ENCODE data around the gene ATP2C2.
"Not testable (repeated sequence)": the region's sequence is repeated elsewhere in the genome, so short reads cannot be mapped to it uniquely, and the experiment has no call there.

ATP2C2 gene

DNA sequence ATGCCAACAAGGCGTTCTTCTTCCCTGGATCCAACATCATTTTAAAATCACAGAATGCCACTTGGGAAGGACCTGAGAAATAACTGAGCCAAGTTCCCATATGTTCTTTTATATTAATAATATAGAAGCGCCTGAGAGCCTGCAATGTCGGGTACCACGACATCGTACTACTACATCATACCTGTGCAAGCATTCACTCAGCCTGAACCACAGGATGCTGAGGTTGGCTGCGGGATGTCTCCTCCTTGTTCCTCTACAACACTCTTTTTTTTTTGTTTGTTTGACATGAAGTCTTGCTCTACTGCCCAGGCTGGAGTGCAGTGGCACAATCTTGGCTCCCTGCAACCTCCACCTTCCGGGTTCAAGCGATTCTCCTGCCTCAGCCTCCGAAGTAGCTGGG, 2.1 kb upstream of the ATP2C2 start:
- DNase-seq (ENCODE audit: low spot score): no peak

DNA sequence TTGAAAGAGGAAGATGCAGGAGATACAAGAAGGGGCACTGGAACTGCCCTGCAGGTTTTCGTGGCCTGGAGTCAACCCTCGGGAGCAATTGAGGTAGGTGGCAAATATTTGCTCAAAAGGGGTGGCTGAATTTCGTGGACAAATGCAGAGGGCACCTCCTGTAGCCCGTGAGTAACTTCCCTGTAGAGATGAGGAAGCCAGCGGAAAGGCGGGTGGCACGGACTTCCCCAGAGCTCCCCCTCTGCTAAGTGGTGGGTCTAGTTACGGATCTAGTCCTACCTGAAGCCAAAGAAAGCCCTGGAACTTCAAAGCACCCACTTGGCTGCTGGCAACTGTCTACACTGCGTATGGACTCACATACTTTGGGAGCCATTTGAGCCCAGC, 1.0 kb upstream of the ATP2C2 start:
- no peak for DNase-seq (ENCODE audit: low spot score)

DNA sequence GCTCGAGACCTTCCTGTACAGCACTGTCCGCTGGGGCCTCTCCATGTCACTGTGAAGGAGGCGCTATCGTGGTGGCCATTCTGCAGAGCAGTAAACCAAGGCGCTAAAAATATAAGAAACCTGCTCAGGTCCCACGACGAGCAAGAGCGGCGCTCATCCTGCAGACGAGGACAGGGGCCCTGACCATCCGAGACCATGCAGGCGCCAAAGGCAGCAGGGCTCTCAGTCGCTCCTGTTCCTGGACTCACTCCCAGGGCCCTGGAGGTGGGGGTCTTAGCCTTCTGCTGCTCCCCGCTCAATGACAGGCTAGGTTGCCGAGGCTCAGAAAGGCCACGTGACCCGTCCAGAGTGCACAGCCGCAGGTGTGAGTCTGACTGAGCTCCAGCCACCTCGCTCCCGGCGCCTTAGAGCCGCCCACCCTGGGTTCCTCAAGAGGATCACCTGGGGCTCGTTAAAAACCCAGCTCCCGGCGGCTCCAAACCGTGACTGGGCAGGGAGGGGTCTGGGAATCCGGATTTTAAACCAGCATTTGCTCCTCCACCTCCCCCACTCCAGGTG, 509 bp upstream of the ATP2C2 start:
- DNase-seq (ENCODE audit: low spot score): no peak

DNA sequence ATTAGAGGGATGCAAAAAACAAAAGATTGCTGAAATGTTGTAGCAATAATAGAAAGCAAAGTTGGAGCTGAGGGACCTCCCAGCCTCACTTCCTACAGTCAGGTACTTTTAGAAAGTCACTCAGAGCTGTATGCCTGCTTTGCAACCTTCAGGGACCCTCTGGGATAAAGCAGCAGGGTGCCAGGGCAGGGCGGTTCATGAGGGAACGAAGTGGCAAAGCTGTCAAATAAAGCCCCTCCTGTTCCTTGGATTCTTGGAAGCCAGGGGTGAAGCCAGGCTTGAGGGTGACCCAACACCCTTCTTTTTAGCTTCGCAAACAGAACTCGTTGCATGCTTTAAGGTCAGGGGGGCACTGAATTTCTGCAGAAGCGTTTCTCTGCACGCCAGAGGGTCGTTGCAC, 767 bp downstream of the ATP2C2 start:
- DNase-seq (ENCODE audit: low spot score): no peak

DNA sequence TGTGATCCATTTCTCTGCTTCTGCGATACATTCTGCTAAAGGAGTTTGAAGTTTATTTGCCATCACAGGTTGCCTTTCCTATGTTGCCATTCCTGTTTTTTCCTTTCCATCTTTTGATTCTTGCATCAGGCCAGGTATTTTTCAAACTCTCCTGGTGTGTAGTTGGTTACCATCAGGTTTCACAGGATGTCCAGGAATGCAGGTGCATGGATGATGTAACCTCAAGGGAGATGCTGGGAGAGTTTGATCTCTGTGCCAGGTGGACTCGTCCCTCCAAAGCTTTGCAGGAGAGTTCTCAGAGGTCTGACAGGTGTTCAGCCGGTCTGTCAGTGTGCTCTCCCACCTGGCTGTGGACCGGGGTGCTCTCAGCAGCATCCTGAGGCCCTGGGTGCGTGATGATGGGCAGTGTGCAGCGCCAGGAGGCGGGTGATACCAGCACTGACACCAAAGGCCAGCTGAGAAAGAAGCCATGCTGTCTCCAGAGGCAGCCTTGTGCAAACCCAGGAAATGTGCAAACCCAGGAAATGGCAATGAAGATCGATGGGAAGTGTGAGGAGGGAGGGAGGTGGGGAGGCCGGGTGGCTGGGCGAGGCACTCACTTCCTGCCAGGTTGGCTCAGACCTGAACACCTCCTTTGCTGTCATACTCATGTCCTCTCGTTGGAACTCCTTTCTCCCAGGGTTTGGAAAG, 1.7 kb downstream of the ATP2C2 start:
- DNase-seq (ENCODE audit: low spot score): no peak

DNA sequence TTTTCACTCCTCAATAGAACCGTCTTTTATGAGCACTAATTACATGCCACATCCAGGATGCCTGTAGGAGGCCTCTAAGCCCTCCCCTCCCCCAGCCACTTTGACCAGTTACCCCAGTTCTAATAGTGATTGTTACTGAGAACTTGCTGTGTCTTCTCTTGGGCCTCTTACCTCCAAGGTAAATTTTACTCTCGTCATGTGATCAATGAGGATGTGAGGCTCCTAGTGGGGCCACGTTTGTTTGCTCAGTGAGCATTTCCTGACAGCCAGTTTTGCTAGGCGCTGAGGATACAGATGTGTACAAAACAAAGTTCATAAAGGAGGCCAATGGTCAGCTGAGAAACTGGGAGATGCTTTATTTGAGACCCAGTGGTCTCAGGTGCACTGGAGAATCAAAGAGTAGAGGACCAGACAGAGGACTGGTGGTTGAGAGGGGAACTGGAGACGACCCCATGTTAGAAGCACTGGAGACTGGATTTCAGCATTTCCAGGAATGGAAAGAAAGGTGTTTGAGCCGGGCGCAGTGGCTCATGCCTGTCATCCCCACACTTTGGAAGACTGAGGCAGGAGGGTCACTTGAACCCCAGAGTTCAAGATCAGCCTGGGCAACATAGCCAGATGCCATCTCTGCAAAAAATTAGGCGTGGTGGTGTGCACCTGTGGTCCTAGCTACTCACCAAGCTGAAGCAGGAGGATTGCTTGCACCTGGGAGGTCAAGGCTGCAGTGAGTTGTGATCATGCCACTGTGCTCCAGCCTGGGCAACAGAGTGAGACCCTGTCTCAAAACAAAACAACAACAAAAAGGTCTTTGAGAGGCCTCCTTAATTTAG, 2.6 kb downstream of the ATP2C2 start:
- DNase-seq (ENCODE audit: low spot score): no peak

DNA sequence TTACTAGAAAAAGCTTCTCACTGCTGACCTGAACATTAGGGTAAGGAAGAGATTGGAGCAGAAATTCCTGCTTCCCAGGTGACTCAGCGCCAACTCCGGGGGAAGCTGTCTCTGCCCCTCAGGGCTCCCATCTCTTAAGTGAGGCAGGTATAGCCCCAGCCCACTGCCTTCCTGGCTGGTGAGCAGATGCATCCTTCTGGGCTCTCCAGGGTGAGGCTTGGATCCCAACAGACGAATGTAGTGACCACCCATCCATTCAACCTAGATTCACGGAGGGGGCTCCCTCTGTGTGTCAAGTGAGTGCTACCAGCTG, 3.2 kb downstream of the ATP2C2 start:
- DNase-seq (ENCODE audit: low spot score): no peak

DNA sequence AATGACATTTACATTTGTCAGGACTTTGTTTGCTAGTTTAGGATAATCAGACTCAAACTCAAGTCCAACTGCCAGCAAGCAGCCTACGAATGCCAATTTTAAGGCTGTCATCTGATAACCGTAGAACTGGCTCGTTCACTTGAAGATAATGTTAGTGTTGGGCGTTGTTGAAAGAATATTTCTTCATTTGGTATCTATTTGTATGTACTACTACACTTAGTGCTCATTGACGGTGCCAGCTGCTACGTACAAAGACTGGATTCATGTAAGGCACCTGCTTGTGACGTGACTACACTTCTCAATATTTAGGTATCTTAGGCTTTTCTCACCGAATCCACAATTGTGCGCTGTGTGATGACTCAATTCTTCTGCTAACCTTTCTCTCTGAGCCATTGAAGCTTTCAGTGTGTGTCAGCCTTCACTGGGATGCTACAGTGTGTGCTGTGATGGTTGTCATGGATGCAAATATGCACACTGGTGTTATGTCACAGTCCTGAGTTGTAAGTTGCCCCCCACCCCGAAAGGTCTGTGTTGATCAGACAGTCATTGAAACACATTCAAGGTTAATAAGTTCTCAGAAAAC, 5.7 kb downstream of the ATP2C2 start:
- peak; percentile 46 for DNase-seq (ENCODE audit: low spot score)

DNA sequence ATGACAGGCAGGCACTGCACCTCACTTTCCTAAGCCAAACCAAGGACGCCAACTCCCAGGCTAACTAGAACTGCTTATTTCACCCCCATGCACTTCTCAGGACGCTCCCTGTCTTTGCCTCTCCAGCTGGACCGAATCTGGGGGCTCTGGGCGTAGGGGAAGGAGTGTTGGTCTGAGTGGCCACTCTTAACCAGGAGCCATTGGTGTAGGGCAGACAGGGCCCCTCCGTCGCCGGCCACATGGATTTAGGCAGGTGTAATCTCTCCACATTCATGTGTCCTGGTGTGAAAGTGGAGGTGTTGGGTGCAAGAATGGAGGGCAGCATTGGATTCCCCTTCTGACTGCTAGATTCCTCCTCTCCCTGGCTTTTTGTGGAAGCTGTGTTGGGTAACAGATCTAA, 9.8 kb downstream of the ATP2C2 start:
- DNase-seq (ENCODE audit: low spot score): no peak

DNA sequence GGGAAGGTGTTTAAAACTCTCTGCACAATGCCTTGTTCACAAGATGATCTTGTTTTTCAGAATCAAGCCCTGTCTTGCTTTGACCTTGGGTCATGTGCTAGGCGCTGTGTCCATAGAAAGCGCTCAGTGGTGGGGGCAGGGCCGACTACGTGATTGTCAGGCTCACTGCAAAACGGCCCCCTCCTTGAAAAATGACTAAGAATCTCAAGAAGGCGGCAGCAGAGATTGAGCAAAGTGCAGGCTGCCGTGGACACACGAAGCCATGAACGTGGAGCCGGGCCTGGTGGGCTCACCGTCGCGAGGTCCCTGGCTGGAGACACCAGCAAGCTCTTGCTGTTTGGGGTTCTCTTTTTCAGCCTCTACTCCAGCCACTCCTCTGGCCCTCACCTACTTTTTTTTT, 10.2 kb downstream of the ATP2C2 start:
- DNase-seq (ENCODE audit: low spot score): no peak

DNA sequence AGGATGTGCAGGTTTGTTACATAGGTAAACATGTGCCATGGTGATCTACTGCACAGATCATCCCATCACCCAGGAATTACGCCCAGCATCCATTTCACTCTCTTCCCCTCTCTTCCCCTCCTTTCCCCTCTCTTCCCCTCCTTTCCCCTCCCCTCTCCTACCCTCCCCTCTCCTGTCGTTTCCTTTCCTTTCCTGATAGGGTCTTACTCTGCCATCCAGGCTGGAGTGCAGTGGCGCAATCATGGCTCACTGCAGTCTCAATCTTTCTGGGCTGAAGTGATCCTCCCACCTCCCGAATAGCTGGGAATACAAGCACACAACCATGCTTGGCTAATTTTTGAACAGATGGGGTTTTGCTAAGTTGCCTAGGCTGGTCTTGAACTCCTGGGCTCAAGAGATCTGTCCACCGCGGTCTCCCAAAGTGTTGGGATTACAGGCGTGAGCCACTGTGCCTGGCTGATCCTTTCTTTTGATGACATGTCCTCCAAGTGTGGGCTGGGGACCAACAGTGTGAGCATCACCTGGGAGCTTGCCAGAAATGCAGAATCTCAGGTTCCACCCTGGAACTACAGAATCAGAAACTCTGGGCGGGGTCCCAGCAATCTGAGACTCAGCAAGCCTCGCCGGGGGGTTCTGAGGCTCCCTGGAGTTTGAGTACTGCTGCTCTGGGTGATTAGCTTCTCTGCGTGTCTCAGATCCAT, 10.8 kb downstream of the ATP2C2 start:
- DNase-seq (ENCODE audit: low spot score): no peak

DNA sequence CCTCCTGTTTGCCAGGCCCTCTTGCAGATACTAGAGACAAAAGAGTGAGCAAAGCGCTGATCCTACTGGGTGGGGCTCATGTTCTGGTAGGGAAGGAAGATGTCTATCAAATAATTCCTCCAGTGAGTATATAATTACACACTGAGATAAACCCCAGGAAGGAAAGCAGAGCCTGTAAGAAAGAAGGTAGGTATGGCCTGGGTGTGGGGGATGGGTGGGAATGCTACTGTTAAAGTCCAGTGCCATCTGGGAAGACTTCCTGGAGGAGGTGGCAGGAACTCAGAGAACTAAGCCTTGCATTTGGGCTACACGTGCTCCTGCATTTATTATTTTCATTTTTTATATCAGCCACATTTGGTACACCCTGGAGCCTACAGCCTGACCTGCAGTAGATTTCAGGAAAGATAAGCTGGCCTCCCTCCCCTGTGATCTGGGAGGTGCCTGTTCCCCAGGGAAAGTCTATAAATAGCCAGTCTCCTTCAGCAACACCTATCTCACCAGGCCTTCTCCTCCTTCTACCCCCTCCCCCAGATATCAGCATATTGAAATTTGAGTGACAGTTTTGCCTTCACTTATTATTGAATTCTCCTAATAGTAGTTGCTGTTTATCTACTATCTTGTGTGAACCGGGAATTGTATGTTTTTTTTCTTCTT, 11.5 kb downstream of the ATP2C2 start:
- DNase-seq (ENCODE audit: low spot score): no peak

DNA sequence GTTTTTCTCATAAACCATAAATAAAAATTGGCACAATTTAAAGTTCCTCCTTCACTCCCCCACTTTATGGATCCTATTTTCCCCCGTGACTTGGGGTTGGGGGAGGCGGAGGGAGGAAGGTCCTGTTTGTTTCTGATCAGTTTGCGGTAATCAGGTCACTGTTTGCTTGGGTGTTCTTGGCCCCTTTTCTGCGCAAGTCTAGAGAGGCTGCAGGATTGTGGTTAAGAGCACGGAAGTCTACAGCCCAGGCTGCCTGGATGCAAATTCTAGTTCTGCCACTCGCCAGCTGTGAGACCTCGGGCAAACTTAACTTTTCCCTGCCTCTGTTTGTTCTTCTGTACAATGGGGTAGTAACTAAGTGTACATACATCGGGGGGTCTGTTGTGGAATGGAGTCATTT, 12.1 kb downstream of the ATP2C2 start:
- no peak for DNase-seq (ENCODE audit: low spot score)

DNA sequence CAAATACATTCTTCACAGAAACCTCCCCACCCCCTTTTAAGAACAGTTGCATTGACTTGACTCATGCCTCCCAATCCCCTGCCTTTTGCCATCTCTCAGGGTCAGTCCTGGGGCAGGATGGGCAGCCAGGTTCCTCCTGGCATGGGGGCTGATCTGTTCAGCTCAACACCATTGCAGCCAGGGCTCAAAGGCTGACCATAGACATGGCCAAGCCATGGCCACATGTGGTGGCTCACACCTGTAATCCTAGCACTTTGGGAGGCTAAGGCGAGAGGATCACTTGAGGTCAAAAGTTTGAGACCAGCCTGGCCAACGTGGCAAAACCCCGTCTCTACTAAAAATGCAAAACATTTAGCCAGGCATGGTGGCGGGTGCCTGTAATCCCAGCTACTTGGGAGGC, 14.1 kb downstream of the ATP2C2 start:
- no peak for DNase-seq (ENCODE audit: low spot score)

DNA sequence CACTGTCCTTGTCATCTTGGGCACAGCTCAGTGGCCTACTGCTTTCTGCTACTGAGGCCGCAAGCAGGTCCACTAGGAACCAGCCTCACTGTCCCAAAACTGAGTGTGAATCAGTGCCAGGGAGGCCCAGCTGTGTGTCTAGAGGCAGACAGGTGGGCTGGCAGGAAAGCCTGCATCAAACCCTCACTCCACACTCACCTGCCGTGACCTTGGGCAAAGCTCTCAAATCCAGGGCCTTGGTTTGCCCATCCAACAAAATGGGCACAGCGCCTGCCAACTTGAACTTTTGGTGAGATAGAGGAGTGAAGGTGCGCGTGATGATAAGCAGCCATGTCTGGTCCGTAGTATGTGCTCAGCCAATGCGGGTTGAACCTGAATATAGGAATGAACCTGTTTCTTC, 14.8 kb downstream of the ATP2C2 start:
- DNase-seq (ENCODE audit: low spot score): no peak

DNA sequence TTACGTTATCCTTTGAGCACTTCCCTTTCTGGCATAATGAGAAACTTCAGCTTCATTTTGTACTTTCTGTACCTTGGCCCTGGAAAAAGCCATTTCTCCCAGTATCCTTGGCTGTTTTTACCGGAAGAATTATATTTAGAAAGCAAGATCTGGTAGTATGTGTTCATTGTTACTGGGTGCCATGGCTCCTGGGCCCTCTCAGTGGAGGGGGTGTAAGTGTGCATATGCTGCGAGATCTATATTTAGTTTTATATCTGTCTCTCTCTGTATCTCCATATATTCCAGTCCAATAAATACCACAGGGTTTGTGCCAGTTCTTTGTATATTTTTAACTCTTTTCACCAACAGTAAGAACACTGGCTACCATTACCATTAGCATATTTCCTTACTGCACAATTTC, 17.7 kb downstream of the ATP2C2 start:
- DNase-seq (ENCODE audit: low spot score): no peak

DNA sequence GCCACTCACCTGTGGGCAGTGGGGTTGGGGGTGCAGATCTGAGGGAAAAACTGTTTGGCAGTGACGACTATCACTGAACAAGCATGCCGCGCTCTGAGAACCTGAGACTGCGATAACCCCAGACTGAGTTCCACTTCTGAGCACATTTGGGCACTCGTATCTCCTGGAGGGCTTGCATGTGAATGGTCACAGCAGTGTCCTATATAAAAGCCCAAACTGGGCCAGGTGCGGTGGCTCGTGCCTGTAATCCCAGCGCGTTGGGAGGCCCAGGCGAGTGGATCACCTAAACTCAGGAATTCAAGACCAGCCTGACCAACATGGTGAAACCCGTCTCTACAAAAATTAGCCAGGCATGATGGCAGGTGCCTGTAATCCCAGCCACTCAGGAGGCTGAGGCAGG, 18.7 kb downstream of the ATP2C2 start:
- DNase-seq (ENCODE audit: low spot score): no peak

DNA sequence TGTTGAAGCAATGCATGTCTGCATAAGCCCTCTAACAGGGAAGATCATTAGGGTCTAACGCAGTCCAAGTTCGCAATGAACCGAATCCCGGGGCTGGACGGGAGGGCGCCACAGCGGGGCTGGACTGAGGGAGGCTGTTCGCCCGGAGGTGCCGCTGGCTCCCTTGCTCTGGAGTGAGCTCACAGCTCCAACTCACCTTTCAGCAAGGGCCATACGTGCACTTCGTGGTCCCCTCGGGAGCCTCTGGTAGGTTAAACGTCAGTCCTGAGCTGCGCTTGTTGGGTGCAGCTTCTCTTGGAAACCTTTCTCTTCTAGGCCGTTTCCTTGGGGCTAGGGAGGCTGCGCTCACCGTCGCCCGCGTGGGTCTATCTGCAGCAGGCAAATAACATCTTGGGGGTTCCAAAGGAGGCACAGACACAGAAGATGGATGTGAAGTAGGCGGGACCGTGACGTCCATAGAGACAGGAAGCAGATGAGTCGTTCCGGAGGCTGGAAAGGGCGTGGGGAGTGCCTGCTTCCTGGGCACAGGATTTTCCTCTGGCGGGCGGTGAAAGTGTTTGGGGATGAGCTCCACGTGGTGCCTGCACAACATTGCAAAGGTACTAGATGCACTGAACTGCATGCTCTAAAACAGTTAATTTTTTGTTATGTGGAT, 21.9 kb downstream of the ATP2C2 start:
- DNase-seq (ENCODE audit: low spot score): no peak

DNA sequence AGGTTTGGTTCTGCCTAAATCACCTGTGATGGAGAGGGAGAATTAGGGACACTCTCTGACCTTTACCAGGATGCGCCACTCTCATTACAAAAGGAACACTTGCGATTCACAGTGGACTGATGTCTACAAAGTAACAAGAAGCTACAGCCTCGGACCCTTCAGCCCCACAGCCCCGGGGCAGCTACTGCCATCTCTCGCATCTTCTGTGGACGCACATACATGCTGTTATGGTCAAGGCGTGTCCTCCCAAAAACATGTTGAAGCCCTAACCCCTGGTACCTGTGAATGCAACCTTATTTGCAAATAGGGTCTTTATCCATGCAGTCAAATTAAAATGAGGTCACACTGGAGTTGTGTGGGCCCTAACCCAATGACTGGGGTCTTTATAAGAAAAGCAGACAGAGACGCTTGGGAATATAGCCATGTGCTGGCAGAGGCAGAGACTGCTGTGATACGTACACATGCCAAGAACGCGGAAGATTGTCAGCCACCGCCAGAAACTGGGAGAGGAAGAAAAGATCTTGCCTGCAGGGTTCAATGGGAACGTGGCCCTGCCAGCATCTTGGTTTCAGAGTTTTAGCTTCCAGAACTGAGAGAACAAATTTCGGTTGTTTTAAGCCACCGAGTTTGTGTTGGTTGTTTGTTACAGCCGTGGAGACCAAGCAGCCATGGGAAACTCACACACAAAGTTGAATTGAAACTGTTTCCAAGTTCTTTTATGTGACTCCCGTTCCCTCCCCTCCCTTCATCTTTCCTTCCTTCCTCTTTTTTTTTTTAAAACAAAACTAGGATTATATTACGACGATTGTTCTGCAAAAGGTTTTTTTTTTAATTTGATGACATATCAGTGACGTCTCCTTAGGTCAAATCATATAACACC, 23.1 kb downstream of the ATP2C2 start:
- DNase-seq (ENCODE audit: low spot score): peak; percentile 68

DNA sequence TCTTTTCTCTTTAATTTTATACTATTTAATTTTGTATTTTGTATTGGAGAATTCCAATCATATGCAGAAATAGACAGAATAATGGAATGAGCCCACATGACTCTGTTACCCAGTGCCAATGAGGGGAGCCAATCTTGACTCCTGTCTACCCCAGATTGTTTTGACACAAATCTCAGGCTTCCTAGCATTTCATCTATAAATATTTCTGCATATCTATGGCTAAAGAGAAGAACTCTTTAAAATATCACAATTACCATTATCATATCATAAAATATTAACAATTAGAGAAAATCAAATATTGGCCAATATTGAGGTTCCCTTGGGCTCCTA, 23.7 kb downstream of the ATP2C2 start:
- DNase-seq (ENCODE audit: low spot score): no peak

DNA sequence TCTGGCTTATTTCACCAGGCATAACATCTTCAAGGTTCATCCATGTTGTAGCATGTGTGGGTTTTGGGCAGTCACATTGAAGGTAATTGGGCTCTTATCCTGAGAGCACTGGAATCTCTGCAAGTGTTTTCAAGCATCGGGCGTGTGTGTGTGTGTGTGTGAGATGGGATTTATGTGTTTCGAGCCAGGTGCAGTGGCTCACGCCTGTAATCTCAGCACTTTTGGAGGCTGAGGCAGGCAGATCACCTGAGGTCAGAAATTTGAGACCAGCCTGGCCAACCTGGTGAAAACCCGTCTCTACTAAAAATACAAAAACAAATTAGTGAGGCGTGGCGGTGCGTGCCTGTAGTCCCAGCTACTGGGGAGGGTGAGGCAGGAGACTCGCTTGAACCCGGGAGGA, 27.7 kb downstream of the ATP2C2 start:
- DNase-seq (ENCODE audit: low spot score): not testable (repeated sequence)
